Esophagus squamous epithelium (tissue), 5 donors: ENCODE data around the gene ZNF121. TPM values are rescaled to one million over a fixed set of nuclear protein-coding genes. Genes with fewer than 3 reads are reported as not detected.
"Not testable (repeated sequence)": the region's sequence is repeated elsewhere in the genome, so short reads cannot be mapped to it uniquely, and the experiment has no call there.

ENCODE experiments used
- DNase-seq: peaks from one replicate; lab custom pipeline; 2025; lab: John Stamatoyannopoulos, UW
- H3K27ac ChIP-seq, 4 donors: fragments of 200-600 bp; sonication (generic); one replicate each; pipeline ENCODE4 v1.5.1; 2016 to 2019; ENCODE audit warnings: mild to moderate bottlenecking in 1 of 4
- H3K27me3 ChIP-seq, 4 donors: fragments of 200-600 bp; sonication (generic); 1 replicate in 3 of 4; 2 replicates in 1 of 4; pipeline versions ENCODE4 v1.5.1 to v1.6.0; 2017 to 2021; ENCODE audit warnings: antibody characterized with exemption in 1 of 4
- H3K36me3 ChIP-seq, 3 donors: fragments of 200-600 bp; sonication (generic); one replicate each; pipeline ENCODE4 v1.5.1; 2016 to 2019
- H3K4me1 ChIP-seq, 3 donors: fragments of 200-600 bp; sonication (generic); one replicate each; pipeline ENCODE4 v1.5.1; 2017 to 2019
- H3K4me3 ChIP-seq, 4 donors: fragments of 200-600 bp; sonication (generic); 1 replicate in 3 of 4; 2 replicates in 1 of 4; pipeline ENCODE4 v1.5.1; 2016 to 2019; ENCODE audit warnings: mild to moderate bottlenecking in 2 of 4, moderate library complexity in 1 of 4
- H3K9me3 ChIP-seq, 3 donors: fragments of 200-600 bp; sonication (generic); one replicate each; pipeline ENCODE4 v1.5.1; 2016 to 2019
- POLR2A ChIP-seq, 4 donors: fragments of 450-650 bp; IDR thresholded peaks; one replicate each; pipeline ENCODE4 v1.6.1; 2017; ENCODE audit warnings: antibody characterized with exemption in 4 of 4, mild to moderate bottlenecking in 4 of 4, moderate library complexity in 3 of 4
- WGBS, 2 donors: methylation state at CpG; one replicate each; pipeline ENCODE4 v1.1.5; 2018; 5-methylcytosine and 5-hydroxymethylcytosine counted together
- intact Hi-C: fragments of 100-400 bp; cut with DNase I; formaldehyde crosslinking; loops from one replicate; pipeline ENCODE4 v1.15.0; 2022
- total RNA-seq, 4 donors: library from RNA; depleted of rRNA; stranded (reverse); fragments of >200 nt; gene quantifications; one replicate each; pipeline ENCODE4 v1.1.0, GENCODE V29; 2016
- TF ChIP-seq, protein P1 (sequence below), 6 experiments: fragments of 450-650 bp in 4 of 6; fragments of 200-600 bp in 2 of 6; sonication (generic) in 2 of 6; IDR thresholded peaks; one replicate each; pipeline ENCODE4 v1.5.1; 2016 to 2019; ENCODE audit warnings: antibody characterized with exemption in 6 of 6, mild to moderate bottlenecking in 4 of 6, moderate library complexity in 4 of 6
- donor health status: DM: yes; HTN: yes; CAD: no.

ZNF121 gene
- total RNA-seq, 4 donors from 2014 or later: 23.7 to 48.6 (median 31.1) TPM

GRCh38 chr19:9586764-9587163 is 2.5 kb upstream of the ZNF121 start:
- Histone ChIP-seq H3K9me3 (peaks cover 0 to 5% (median 0%) of the 10 kb centered on the region in 3 donors), H3K36me3 (peaks cover 0 to 9% (median 0%) of the 10 kb centered on the region in 3 donors), H3K27ac (no peak overlapping the region), H3K27me3 (peaks cover 0 to 24% (median 0%) of the 10 kb centered on the region in 4 donors), H3K4me3 (no peak overlapping the region), H3K4me1 (peaks cover 0 to 32% (median 13%) of the 10 kb centered on the region in 3 donors)
- whole genome bisulfite sequencing, 2 donors: 13 to 15% methylated on average over 7 of the region's 7 CpGs
- intact Hi-C loops: no loop called here
- DNase-seq: no peak
- TF ChIP-seq POLR2A (IDR thresholded peaks at IDR 0.05): no peak
- TF ChIP-seq, protein P1, sequence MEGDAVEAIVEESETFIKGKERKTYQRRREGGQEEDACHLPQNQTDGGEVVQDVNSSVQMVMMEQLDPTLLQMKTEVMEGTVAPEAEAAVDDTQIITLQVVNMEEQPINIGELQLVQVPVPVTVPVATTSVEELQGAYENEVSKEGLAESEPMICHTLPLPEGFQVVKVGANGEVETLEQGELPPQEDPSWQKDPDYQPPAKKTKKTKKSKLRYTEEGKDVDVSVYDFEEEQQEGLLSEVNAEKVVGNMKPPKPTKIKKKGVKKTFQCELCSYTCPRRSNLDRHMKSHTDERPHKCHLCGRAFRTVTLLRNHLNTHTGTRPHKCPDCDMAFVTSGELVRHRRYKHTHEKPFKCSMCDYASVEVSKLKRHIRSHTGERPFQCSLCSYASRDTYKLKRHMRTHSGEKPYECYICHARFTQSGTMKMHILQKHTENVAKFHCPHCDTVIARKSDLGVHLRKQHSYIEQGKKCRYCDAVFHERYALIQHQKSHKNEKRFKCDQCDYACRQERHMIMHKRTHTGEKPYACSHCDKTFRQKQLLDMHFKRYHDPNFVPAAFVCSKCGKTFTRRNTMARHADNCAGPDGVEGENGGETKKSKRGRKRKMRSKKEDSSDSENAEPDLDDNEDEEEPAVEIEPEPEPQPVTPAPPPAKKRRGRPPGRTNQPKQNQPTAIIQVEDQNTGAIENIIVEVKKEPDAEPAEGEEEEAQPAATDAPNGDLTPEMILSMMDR (IDR thresholded peaks at IDR 0.05): peak; percentile 38 to 86 (median 68)

DNA sequence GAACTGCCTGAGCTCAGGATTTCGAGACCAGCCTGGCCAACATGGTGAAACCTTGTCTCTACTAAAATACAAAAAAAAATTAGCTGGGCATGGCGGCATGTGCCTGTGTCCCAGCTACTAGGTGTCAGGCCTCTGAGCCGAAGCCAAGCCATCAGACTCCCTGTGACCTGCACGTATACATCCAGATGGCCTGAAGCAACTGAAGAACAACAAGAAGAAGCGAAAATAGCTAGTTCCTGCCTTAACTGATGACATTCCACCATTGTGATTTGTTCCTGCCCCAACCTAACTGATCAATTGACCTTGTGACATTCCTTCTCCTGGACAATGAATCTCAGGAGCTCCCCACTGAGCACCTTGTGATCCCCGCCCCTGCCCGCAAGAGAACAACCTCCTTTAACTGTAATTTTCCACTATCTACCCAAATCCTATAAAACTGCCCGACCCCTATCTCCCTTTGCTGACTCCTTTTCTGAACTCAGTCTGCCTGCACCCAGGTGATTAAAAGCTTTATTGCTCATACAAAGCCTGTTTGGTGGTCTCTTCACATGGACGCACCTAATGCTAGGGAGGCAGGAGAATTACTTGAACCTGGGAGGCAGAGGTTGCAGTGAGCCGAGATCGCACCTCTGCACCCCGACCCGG is 2.1 kb downstream of the ZNF121 start:
- Histone ChIP-seq H3K4me1 (peaks cover 0 to 32% (median 13%) of the 10 kb centered on the region in 3 donors), H3K9me3 (peaks cover 0 to 51% (median 20%) of the 10 kb centered on the region in 3 donors), H3K36me3 (peaks cover 0 to 54% (median 0%) of the 10 kb centered on the region in 3 donors)
- WGBS, 2 donors: 85 to 86% methylated on average over 12 of the region's 13 CpGs
- H3K27ac ChIP-seq, H3K4me3 ChIP-seq, intact Hi-C loops, H3K27me3 ChIP-seq, DNase-seq: not testable (repeated sequence)

- 71 to 92% methylated on average over 5 of the region's 5 CpGs for WGBS, 2 donors
- Histone ChIP-seq H3K27me3 (no peaks in the 10 kb centered on the region), H3K27ac (no peak overlapping the region), H3K9me3 (peaks cover 0 to 66% (median 33%) of the 10 kb centered on the region in 3 donors), H3K4me1 (peaks cover 0 to 25% (median 13%) of the 10 kb centered on the region in 3 donors), H3K4me3 (no peak overlapping the region), H3K36me3 (peaks cover 0 to 63% (median 0%) of the 10 kb centered on the region in 3 donors)
- intact Hi-C loops: no loop called here
- no peak for DNase-seq
- TF ChIP-seq, protein P1 (IDR thresholded peaks at IDR 0.05): no peak
- no peak for TF ChIP-seq POLR2A (IDR thresholded peaks at IDR 0.05)
These were observed 3.6 kb downstream of the ZNF121 start for GRCh38 chr19:9580728-9581127.

DNA sequence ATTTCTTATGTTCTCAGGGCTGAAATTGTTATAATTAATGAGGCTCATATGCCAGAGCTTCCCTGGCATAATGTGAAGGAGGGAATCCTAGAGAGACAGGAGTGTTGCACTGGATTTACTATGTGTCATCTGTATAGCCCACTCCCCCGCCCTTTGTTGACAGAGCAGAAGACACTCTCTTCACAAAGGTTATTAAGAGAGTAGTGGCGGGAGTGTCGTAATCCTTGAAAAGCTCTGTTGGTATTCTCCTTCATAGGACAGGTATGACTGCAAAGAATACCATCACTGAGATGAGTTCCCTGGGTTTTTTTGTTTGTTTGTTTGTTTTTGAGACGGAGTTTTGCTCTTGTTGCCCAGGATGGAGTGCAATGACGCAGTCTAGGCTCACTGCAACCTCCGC is 14.0 kb downstream of the ZNF121 start:
- Histone ChIP-seq H3K9me3 (peaks cover 27 to 100% (median 98%) of the 10 kb centered on the region in 3 donors), H3K27ac (no peak overlapping the region), H3K27me3 (no peaks in the 10 kb centered on the region), H3K36me3 (peaks cover 21 to 97% (median 29%) of the 10 kb centered on the region in 3 donors), H3K4me3 (no peak overlapping the region), H3K4me1 (no peaks in the 10 kb centered on the region)
- intact Hi-C loops: no loop called here
- 98 to 100% methylated on average over 3 to 6 of the region's 6 CpGs for WGBS, 2 donors
- TF ChIP-seq POLR2A (IDR thresholded peaks at IDR 0.05): no peak
- TF ChIP-seq, protein P1 (IDR thresholded peaks at IDR 0.05): no peak
- DNase-seq: no peak

GRCh38 chr19:9566729-9567128 is 17.6 kb downstream of the ZNF121 start:
- 100% methylated on average over 1 of the region's 1 CpG for WGBS, 2 donors
- no peak for TF ChIP-seq POLR2A (IDR thresholded peaks at IDR 0.05)
- TF ChIP-seq, protein P1 (IDR thresholded peaks at IDR 0.05): no peak
- intact Hi-C loops: no loop called here
- H3K4me1 ChIP-seq: no peaks in the 10 kb centered on the region
- H3K36me3 ChIP-seq: peaks cover 31 to 100% (median 39%) of the 10 kb centered on the region in 3 donors
- peak overlapping the region in 1 of 4 donors; percentile 8 for H3K4me3 ChIP-seq
- peaks cover 32 to 100% (median 97%) of the 10 kb centered on the region in 3 donors for H3K9me3 ChIP-seq
- no peaks in the 10 kb centered on the region for H3K27me3 ChIP-seq
- DNase-seq: no peak
- no peak overlapping the region for H3K27ac ChIP-seq
